Caki2 (cell line): ENCODE results near the gene ETV7. TPM values are rescaled to one million over a fixed set of nuclear protein-coding genes. Genes with fewer than 3 reads are reported as not detected.

Experiments used
- DNase-seq: peaks from one replicate; pipeline ENCODE4 v3.0.0-alpha.2; 2015; ENCODE audit warnings: low read depth
- in situ Hi-C: cut with HindIII; loops from 2 replicates; pipeline ENCODE4 v1.10.0; 2016; ENCODE audit warnings: low sequenced_read_pairs, low pct_unique_long_range_greater_than_20kb, mixed read lengths
- total RNA-seq: library from RNA; depleted of rRNA; stranded (reverse); fragments of >200 nt; shearing (Covaris generic); gene quantifications from 2 replicates; pipeline ENCODE4 v1.2.3, GENCODE V29; 2014; ENCODE audit warnings: low replicate concordance

ETV7 gene
- total RNA-seq, 1 experiment from 2014 or later: not detected

GRCh38 chr6:36333931-36334725, 53.3 kb downstream of the ETV7 start:
- no peak for DNase-seq

GRCh38 chr6:36333171-36333895, 54.1 kb downstream of the ETV7 start:
- in situ Hi-C loops: no loop called here
- DNase-seq: no peak

More at GRCh38 chr6:36333931-36334725, 53.3 kb downstream of the ETV7 start:
- in situ Hi-C loops: no loop called here

- DNase-seq: no peak
- in situ Hi-C loops: no loop called here
These were observed 56.1 kb downstream of the ETV7 start for GRCh38 chr6:36331381-36331780.

GRCh38 chr6:36330366-36330765, 57.1 kb downstream of the ETV7 start:
- in situ Hi-C loops: no loop called here
- DNase-seq: no peak

- in situ Hi-C loops: no loop called here
- DNase-seq: no peak
These were observed 57.6 kb downstream of the ETV7 start for GRCh38 chr6:36329798-36330291.

- in situ Hi-C loops: no loop called here
- DNase-seq: no peak
These were observed 58.9 kb downstream of the ETV7 start for GRCh38 chr6:36328600-36328999.

- in situ Hi-C loops: no loop called here
- DNase-seq: no peak
These were observed 59.6 kb downstream of the ETV7 start for GRCh38 chr6:36327919-36328236.

- no peak for DNase-seq
- in situ Hi-C loops: no loop called here
These were observed 60.1 kb downstream of the ETV7 start for GRCh38 chr6:36327226-36327918.

GRCh38 chr6:36326356-36326995, 61.0 kb downstream of the ETV7 start:
- in situ Hi-C loops: no loop called here
- DNase-seq: no peak

- DNase-seq: no peak
- in situ Hi-C loops: no loop called here
These were observed 62.8 kb downstream of the ETV7 start for GRCh38 chr6:36324715-36325114.

GRCh38 chr6:36324191-36324590, 63.3 kb downstream of the ETV7 start:
- in situ Hi-C loops: no loop called here
- DNase-seq: no peak

GRCh38 chr6:36323062-36323461, 64.4 kb downstream of the ETV7 start:
- no peak for DNase-seq
- in situ Hi-C loops: no loop called here

GRCh38 chr6:36322591-36322990, 64.9 kb downstream of the ETV7 start:
- in situ Hi-C loops: no loop called here

GRCh38 chr6:36320475-36320874, 67.0 kb downstream of the ETV7 start:
- peak; percentile 68 for DNase-seq
- in situ Hi-C loops: no loop called here

More at GRCh38 chr6:36322591-36322990, 64.9 kb downstream of the ETV7 start:
- no peak for DNase-seq

GRCh38 chr6:36319821-36320220, 67.6 kb downstream of the ETV7 start:
- in situ Hi-C loops: no loop called here
- no peak for DNase-seq

- in situ Hi-C loops: no loop called here
- DNase-seq: no peak
These were observed 68.1 kb downstream of the ETV7 start for GRCh38 chr6:36319436-36319762.

GRCh38 chr6:36318690-36319435, 68.6 kb downstream of the ETV7 start:
- in situ Hi-C loops: no loop called here
- DNase-seq: no peak

- in situ Hi-C loops: no loop called here
- DNase-seq: no peak
These were observed 69.8 kb downstream of the ETV7 start for GRCh38 chr6:36317623-36318022.
